ENCODE data around the gene CNOT6L. TPM values are rescaled to one million over a fixed set of nuclear protein-coding genes. Genes with fewer than 3 reads are reported as not detected.

Gene CNOT6L
- total and polyA plus RNA-seq, 5 donors = 3.6 to 27.1 (median 22.4) TPM

- H3K27me3 ChIP-seq (ENCODE audit: control insufficient read depth, insufficient read depth) = no peaks in the 10 kb centered on the region
- 88% methylated on average over 11 of the region's 11 CpGs for whole genome bisulfite sequencing
- H3K9me3 ChIP-seq (ENCODE audit: control insufficient read depth, low read length) = no peaks in the 10 kb centered on the region
- no peak overlapping the region for H3K27ac ChIP-seq (ENCODE audit: low read length)
- no peak for ATAC-seq
- DNase-seq = no peak
- no peaks in the 10 kb centered on the region for H3K4me1 ChIP-seq (ENCODE audit: control insufficient read depth, insufficient read depth, low read length)
- H3K4me3 ChIP-seq (ENCODE audit: low read length) = no peak overlapping the region
- intact Hi-C loops (cut with DNase I) = no loop called here
Observed at GRCh38 chr4:77681792-77682191, 137.4 kb downstream of the CNOT6L start.

- DNase-seq (no peak), ATAC-seq (no peak)
- 86% methylated on average over 3 of the region's 3 CpGs for WGBS
- Histone ChIP-seq H3K9me3 (ENCODE audit: control insufficient read depth, low read length) (no peaks in the 10 kb centered on the region), H3K4me3 (ENCODE audit: low read length) (no peak overlapping the region), H3K27ac (ENCODE audit: low read length) (no peak overlapping the region), H3K27me3 (ENCODE audit: control insufficient read depth, insufficient read depth) (no peaks in the 10 kb centered on the region), H3K4me1 (ENCODE audit: control insufficient read depth, insufficient read depth, low read length) (no peaks in the 10 kb centered on the region)
- intact Hi-C loops (cut with DNase I) = no loop called here
Observed at GRCh38 chr4:77676842-77677241, 142.3 kb downstream of the CNOT6L start.

- H3K4me1 ChIP-seq (ENCODE audit: control insufficient read depth, insufficient read depth, low read length) = no peaks in the 10 kb centered on the region
- no peak overlapping the region for H3K4me3 ChIP-seq (ENCODE audit: low read length)
- no peaks in the 10 kb centered on the region for H3K27me3 ChIP-seq (ENCODE audit: control insufficient read depth, insufficient read depth)
- ATAC-seq = no peak
- no peak overlapping the region for H3K27ac ChIP-seq (ENCODE audit: low read length)
- WGBS = 77% methylated on average over 4 of the region's 4 CpGs
- DNase-seq = no peak
- intact Hi-C loops (cut with DNase I) = no loop called here
- H3K9me3 ChIP-seq (ENCODE audit: control insufficient read depth, low read length) = no peaks in the 10 kb centered on the region
Observed at GRCh38 chr4:77671051-77671450, 148.1 kb downstream of the CNOT6L start.

- Histone ChIP-seq H3K27me3 (ENCODE audit: control insufficient read depth, insufficient read depth) (no peaks in the 10 kb centered on the region), H3K9me3 (ENCODE audit: control insufficient read depth, low read length) (no peaks in the 10 kb centered on the region), H3K4me3 (ENCODE audit: low read length) (no peak overlapping the region), H3K27ac (ENCODE audit: low read length) (no peak overlapping the region), H3K4me1 (ENCODE audit: control insufficient read depth, insufficient read depth, low read length) (no peaks in the 10 kb centered on the region)
- ATAC-seq (no peak), DNase-seq (no peak)
- 67% methylated on average over 7 of the region's 7 CpGs for WGBS
- intact Hi-C loops (cut with DNase I) = no loop called here
Observed at GRCh38 chr4:77669946-77670590, 149.1 kb downstream of the CNOT6L start.

- Histone ChIP-seq H3K9me3 (ENCODE audit: control insufficient read depth, low read length) (no peaks in the 10 kb centered on the region), H3K4me1 (ENCODE audit: control insufficient read depth, insufficient read depth, low read length) (no peaks in the 10 kb centered on the region), H3K27me3 (ENCODE audit: control insufficient read depth, insufficient read depth) (no peaks in the 10 kb centered on the region), H3K4me3 (ENCODE audit: low read length) (no peak overlapping the region), H3K27ac (ENCODE audit: low read length) (no peak overlapping the region)
- WGBS = 96% methylated on average over 4 of the region's 4 CpGs
- ATAC-seq = no peak
- DNase-seq = no peak
- intact Hi-C loops (cut with DNase I) = no loop called here
Observed at GRCh38 chr4:77665381-77666069, 153.6 kb downstream of the CNOT6L start.

Other genes with a start within 250 kb of the CNOT6L start
- gene CXCL13, start 213.5 kb downstream of the CNOT6L start, total RNA-seq = not detected
- gene CXCL13, start 213.5 kb downstream of the CNOT6L start, polyA plus RNA-seq = not detected
- 10 to 100 TPM; 34.1 to 39.5 (median 38.3) TPM for gene MRPL1, start 43.5 kb upstream of the CNOT6L start, total RNA-seq
- 50.5 TPM for gene MRPL1, start 43.5 kb upstream of the CNOT6L start, polyA plus RNA-seq
- gene FRAS1, start 238.0 kb upstream of the CNOT6L start, total RNA-seq = 1 to 10 TPM; 3.8 to 7.9 (median 5.6) TPM
- 1.1 TPM for gene FRAS1, start 238.0 kb upstream of the CNOT6L start, polyA plus RNA-seq

All from right cardiac atrium (tissue), 5 donors.